ENCODE results near the gene SALL1. TPM values are rescaled to one million over a fixed set of nuclear protein-coding genes. Genes with fewer than 3 reads are reported as not detected.

SALL1 gene
- total RNA-seq, 1 experiment from 2014 or later: not detected

DNA sequence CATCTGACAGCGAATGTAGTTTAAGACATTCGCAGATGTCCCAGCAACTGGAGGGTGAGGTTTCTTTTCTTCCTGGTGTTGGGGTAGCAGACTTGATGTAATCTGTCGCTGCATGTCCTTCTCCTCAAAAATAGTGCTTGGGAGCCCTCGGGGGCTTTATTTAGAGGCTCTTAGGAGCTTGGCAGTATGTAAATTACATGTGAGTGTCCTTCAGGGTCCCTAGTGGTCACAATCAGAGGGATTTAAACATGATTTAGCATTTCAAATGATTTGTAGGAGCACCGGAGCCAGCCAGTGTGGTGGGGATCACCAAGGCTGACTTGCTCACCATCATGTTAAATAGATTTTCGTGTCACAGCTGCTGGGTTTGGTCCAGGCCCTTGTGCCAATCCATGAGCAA, 8.8 kb upstream of the SALL1 start:
- Histone ChIP-seq H3K9me2 (ENCODE audit: insufficient read depth) (no peaks in the 10 kb centered on the region), H3K4me2 (ENCODE audit: low read length) (no peak overlapping the region), H3K27me3 (ENCODE audit: insufficient read depth, low read length) (no peaks in the 10 kb centered on the region), H3K9me3 (ENCODE audit: control insufficient read depth in 1 of 2, insufficient read depth in 1 of 2, low read depth in 1 of 2, low read length in 2 of 2) (no peaks in the 10 kb centered on the region), H3K4me3 (replicated peaks in 1 of 2; ENCODE audit: low read depth in 1 of 2, low read length in 2 of 2) (no peak overlapping the region), H4K20me1 (ENCODE audit: insufficient read depth) (no peaks in the 10 kb centered on the region), H2AFZ (ENCODE audit: low read depth, low read length, poor library complexity, severe bottlenecking) (no peak overlapping the region), H3K9ac (ENCODE audit: low read length) (no peak overlapping the region), H3K27ac (ENCODE audit: low read depth, low read length) (no peak overlapping the region), H3K4me1 (ENCODE audit: control insufficient read depth in 1 of 2, insufficient read depth in 2 of 2, low read length in 2 of 2) (no peaks in the 10 kb centered on the region), H3K36me3 (ENCODE audit: control insufficient read depth in 1 of 2, insufficient read depth in 2 of 2, low read length in 2 of 2) (no peaks in the 10 kb centered on the region), H3K79me2 (ENCODE audit: insufficient read depth, low read length) (no peaks in the 10 kb centered on the region)
- ATAC-seq (no peak), DNase-seq (ENCODE audit: low read depth, low spot score) (no peak)
- RAD21 ChIA-PET (ENCODE audit: low non-redundant PET in 1 of 2, low total read pairs in 2 of 2, uncharacterized antibody in 2 of 2, unreplicated experiment in 2 of 2): no interaction called here
- intact Hi-C loops (cut with micrococcal nuclease): no loop called here
- BruUV-seq (replicated peaks): no TSS peak
- TF ChIP-seq, protein P1, sequence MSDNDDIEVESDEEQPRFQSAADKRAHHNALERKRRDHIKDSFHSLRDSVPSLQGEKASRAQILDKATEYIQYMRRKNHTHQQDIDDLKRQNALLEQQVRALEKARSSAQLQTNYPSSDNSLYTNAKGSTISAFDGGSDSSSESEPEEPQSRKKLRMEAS (IDR thresholded peaks at IDR 0.05): no peak
- TF ChIP-seq YY1 (IDR thresholded peaks at IDR 0.05; ENCODE audit: extremely low read depth, insufficient replicate concordance, low read depth, low read length) (no peak), ZNF274 (IDR thresholded peaks at IDR 0.05; ENCODE audit: low read depth, low read length) (no peak), ZFX (IDR thresholded peaks at IDR 0.05) (no peak), SIN3A (IDR thresholded peaks at IDR 0.05; ENCODE audit: low read depth) (no peak), POLR2AphosphoS5 (IDR thresholded peaks at IDR 0.05; ENCODE audit: low read depth, low read length) (no peak)
- POLR2A ChIA-PET: no interaction called here
- CTCF ChIA-PET: no interaction called here

GRCh38 chr16:51159296-51159695, 8.2 kb upstream of the SALL1 start:
- RAD21 ChIA-PET (ENCODE audit: low non-redundant PET in 1 of 2, low total read pairs in 2 of 2, uncharacterized antibody in 2 of 2, unreplicated experiment in 2 of 2): no interaction called here
- H4K20me1 ChIP-seq (ENCODE audit: insufficient read depth): no peaks in the 10 kb centered on the region
- no peaks in the 10 kb centered on the region for H3K27me3 ChIP-seq (ENCODE audit: insufficient read depth, low read length)
- H3K4me2 ChIP-seq (ENCODE audit: low read length): no peak overlapping the region
- no peaks in the 10 kb centered on the region for H3K36me3 ChIP-seq (ENCODE audit: control insufficient read depth in 1 of 2, insufficient read depth in 2 of 2, low read length in 2 of 2)
- H3K4me1 ChIP-seq (ENCODE audit: control insufficient read depth in 1 of 2, insufficient read depth in 2 of 2, low read length in 2 of 2): no peaks in the 10 kb centered on the region
- no peak overlapping the region for H2AFZ ChIP-seq (ENCODE audit: low read depth, low read length, poor library complexity, severe bottlenecking)
- H3K4me3 ChIP-seq (replicated peaks in 1 of 2; ENCODE audit: low read depth in 1 of 2, low read length in 2 of 2): no peak overlapping the region
- no peaks in the 10 kb centered on the region for H3K79me2 ChIP-seq (ENCODE audit: insufficient read depth, low read length)
- CTCF ChIA-PET: no interaction called here
- H3K9me3 ChIP-seq (ENCODE audit: control insufficient read depth in 1 of 2, insufficient read depth in 1 of 2, low read depth in 1 of 2, low read length in 2 of 2): no peaks in the 10 kb centered on the region
- POLR2A ChIA-PET: no interaction called here
- H3K27ac ChIP-seq (ENCODE audit: low read depth, low read length): no peak overlapping the region
- intact Hi-C loops (cut with micrococcal nuclease): no loop called here
- no TSS peak for BruUV-seq (replicated peaks)
- H3K9me2 ChIP-seq (ENCODE audit: insufficient read depth): no peaks in the 10 kb centered on the region
- TF ChIP-seq YY1 (IDR thresholded peaks at IDR 0.05; ENCODE audit: extremely low read depth, insufficient replicate concordance, low read depth, low read length) (no peak), SRF (IDR thresholded peaks at IDR 0.05; ENCODE audit: low read depth) (no peak), CEBPB (IDR thresholded peaks at IDR 0.05; ENCODE audit: low read depth) (no peak), ZFX (IDR thresholded peaks at IDR 0.05) (no peak), EGR1 (IDR thresholded peaks at IDR 0.05; ENCODE audit: low read depth) (no peak), ELF1 (IDR thresholded peaks at IDR 0.05; ENCODE audit: borderline replicate concordance, low read depth) (no peak), SIN3A (IDR thresholded peaks at IDR 0.05; ENCODE audit: low read depth) (no peak), EZH2phosphoT487 (IDR thresholded peaks at IDR 0.05; ENCODE audit: borderline replicate concordance) (no peak), POLR2AphosphoS5 (IDR thresholded peaks at IDR 0.05; ENCODE audit: low read depth, low read length) (no peak), CBX3 (IDR thresholded peaks at IDR 0.05; ENCODE audit: low read depth) (no peak), TCF7L2 (IDR thresholded peaks at IDR 0.05; ENCODE audit: borderline replicate concordance, extremely low read depth, insufficient read depth, insufficient read length) (no peak), SP1 (IDR thresholded peaks at IDR 0.05; ENCODE audit: low read depth) (no peak), RAD21 (IDR thresholded peaks at IDR 0.05; ENCODE audit: low read depth) (no peak), JUND (IDR thresholded peaks at IDR 0.05) (no peak), FOSL1 (IDR thresholded peaks at IDR 0.05; ENCODE audit: low read depth) (no peak)
- TF ChIP-seq, protein P2, sequence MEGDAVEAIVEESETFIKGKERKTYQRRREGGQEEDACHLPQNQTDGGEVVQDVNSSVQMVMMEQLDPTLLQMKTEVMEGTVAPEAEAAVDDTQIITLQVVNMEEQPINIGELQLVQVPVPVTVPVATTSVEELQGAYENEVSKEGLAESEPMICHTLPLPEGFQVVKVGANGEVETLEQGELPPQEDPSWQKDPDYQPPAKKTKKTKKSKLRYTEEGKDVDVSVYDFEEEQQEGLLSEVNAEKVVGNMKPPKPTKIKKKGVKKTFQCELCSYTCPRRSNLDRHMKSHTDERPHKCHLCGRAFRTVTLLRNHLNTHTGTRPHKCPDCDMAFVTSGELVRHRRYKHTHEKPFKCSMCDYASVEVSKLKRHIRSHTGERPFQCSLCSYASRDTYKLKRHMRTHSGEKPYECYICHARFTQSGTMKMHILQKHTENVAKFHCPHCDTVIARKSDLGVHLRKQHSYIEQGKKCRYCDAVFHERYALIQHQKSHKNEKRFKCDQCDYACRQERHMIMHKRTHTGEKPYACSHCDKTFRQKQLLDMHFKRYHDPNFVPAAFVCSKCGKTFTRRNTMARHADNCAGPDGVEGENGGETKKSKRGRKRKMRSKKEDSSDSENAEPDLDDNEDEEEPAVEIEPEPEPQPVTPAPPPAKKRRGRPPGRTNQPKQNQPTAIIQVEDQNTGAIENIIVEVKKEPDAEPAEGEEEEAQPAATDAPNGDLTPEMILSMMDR (IDR thresholded peaks at IDR 0.05 in 2 of 3, conservative IDR thresholded peaks at IDR 0.05 in 1 of 3; ENCODE audit: borderline replicate concordance in 1 of 3, insufficient read depth in 1 of 3, low read depth in 2 of 3, low read length in 2 of 3): no peak
- TF ChIP-seq, protein P3, sequence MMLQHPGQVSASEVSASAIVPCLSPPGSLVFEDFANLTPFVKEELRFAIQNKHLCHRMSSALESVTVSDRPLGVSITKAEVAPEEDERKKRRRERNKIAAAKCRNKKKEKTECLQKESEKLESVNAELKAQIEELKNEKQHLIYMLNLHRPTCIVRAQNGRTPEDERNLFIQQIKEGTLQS (IDR thresholded peaks at IDR 0.05): no peak
- H3K9ac ChIP-seq (ENCODE audit: low read length): no peak overlapping the region
- no peak for ATAC-seq
- DNase-seq (ENCODE audit: low read depth, low spot score): no peak
